Peyer's patch (tissue), 4 donors: Measurements from ENCODE around the gene WHRN. TPM values are rescaled to one million over a fixed set of nuclear protein-coding genes. Genes with fewer than 3 reads are reported as not detected.

Experiments
- DNase-seq, 3 donors: peaks; one replicate each; pipeline ENCODE4 v3.0.0-alpha.2; 2017 to 2019
- H3K27ac ChIP-seq, 4 donors: fragments of 200-600 bp; sonication (generic); one replicate each; pipeline ENCODE4 v1.5.1; 2016 to 2019
- H3K27me3 ChIP-seq, 2 donors: fragments of 200-600 bp; sonication (generic); one replicate each; pipeline ENCODE4 v1.5.1; 2019
- H3K36me3 ChIP-seq, 3 donors: fragments of 200-600 bp; sonication (generic); one replicate each; pipeline ENCODE4 v1.5.1; 2016 to 2019
- H3K4me1 ChIP-seq, 4 donors: fragments of 200-600 bp; sonication (generic); one replicate each; pipeline ENCODE4 v1.5.1; 2016 to 2019
- H3K4me3 ChIP-seq, 4 donors: fragments of 200-600 bp; sonication (generic); 1 replicate in 3 of 4; 2 replicates in 1 of 4; pipeline ENCODE4 v1.5.1; 2016 to 2019; ENCODE audit warnings: mild to moderate bottlenecking in 1 of 4
- H3K9me3 ChIP-seq, 4 donors: fragments of 200-600 bp; sonication (generic); one replicate each; pipeline ENCODE4 v1.5.1; 2016 to 2019; ENCODE audit warnings: mild to moderate bottlenecking in 1 of 4
- POLR2A ChIP-seq, 2 donors: fragments of 450-650 bp; IDR thresholded peaks; one replicate each; pipeline ENCODE4 v1.5.1; 2017; ENCODE audit warnings: antibody characterized with exemption in 2 of 2, mild to moderate bottlenecking in 2 of 2, moderate library complexity in 2 of 2
- total RNA-seq, 4 donors: library from RNA; depleted of rRNA; stranded (reverse); fragments of >200 nt; gene quantifications; one replicate each; pipeline ENCODE4 v1.1.0, GENCODE V29; 2016
- TF ChIP-seq, protein P1 (sequence below), 6 experiments: fragments of 450-650 bp in 4 of 6; fragments of 200-600 bp in 2 of 6; sonication (generic) in 1 of 6; IDR thresholded peaks; one replicate each; pipeline ENCODE4 v1.5.1; 2017 to 2019; ENCODE audit warnings: antibody characterized with exemption in 6 of 6, mild to moderate bottlenecking in 3 of 6, moderate library complexity in 1 of 6

The WHRN gene
- total RNA-seq, 4 donors from 2014 or later: 10.7 to 35.5 (median 15.3) TPM

DNA sequence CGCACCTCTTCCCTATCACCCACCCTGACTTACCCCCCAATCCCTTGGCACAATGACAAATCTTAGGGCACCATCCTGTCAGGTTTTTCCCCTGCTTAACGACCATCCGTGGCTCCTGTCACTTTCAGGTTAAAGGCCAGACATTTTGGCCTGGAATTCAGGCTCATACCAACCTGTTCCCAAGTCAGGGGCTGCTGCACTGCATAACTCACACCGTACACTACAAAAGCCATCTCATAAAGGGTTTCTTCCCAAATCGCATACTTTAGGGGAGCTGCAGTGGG is 110.0 kb downstream of the WHRN start:
- TF ChIP-seq POLR2A (IDR thresholded peaks at IDR 0.05): no peak
- TF ChIP-seq, protein P1, sequence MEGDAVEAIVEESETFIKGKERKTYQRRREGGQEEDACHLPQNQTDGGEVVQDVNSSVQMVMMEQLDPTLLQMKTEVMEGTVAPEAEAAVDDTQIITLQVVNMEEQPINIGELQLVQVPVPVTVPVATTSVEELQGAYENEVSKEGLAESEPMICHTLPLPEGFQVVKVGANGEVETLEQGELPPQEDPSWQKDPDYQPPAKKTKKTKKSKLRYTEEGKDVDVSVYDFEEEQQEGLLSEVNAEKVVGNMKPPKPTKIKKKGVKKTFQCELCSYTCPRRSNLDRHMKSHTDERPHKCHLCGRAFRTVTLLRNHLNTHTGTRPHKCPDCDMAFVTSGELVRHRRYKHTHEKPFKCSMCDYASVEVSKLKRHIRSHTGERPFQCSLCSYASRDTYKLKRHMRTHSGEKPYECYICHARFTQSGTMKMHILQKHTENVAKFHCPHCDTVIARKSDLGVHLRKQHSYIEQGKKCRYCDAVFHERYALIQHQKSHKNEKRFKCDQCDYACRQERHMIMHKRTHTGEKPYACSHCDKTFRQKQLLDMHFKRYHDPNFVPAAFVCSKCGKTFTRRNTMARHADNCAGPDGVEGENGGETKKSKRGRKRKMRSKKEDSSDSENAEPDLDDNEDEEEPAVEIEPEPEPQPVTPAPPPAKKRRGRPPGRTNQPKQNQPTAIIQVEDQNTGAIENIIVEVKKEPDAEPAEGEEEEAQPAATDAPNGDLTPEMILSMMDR (IDR thresholded peaks at IDR 0.05): no peak
- Histone ChIP-seq H3K9me3 (no peaks in the 10 kb centered on the region), H3K27me3 (no peaks in the 10 kb centered on the region), H3K4me1 (peaks cover 0 to 61% (median 29%) of the 10 kb centered on the region in 4 donors), H3K4me3 (no peak overlapping the region), H3K27ac (peak overlapping the region; percentile 3 to 94 (median 37)), H3K36me3 (no peaks in the 10 kb centered on the region)
- no peak for DNase-seq

DNA sequence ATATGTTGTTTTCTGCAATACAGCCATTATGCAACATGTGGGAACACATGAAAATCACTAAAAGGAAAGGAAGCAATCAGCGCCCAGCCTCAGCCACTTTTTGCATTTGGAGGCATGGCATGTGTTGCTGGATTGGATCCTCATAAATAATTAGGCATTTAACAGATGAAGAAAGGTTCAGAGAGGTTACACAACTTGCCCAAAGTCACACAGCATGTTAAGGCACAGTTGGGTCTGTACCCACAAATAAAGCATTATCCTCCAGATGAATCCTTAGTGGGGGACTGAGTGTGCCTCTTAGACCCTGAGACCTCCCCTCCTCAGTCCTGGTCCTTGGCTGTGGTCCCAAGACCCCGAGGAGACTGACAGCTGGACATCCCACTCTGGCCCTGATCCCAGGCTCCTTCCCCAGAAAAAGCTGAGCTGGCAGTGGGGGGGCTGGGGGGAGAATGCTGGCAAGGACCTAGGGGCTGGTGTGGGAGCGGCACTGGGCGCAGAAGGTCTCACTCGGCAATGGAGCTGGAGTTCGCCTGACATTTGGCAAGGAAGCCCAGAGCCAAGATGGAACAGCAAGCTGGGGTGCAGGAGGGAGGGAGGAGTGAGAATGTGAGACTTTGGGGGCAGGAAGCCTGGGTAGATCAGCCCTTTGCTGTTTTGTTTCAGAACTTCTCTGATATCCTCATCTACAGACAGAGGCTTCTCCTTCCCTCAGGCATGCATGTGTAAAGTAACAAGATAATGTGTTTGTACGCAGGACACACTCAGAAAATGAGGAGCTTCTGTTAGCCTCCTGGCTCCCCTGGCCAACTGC is 110.5 kb downstream of the WHRN start:
- H3K9me3 ChIP-seq: no peaks in the 10 kb centered on the region
- peak in 1 of 3 donors; percentile 50 for DNase-seq
- H3K36me3 ChIP-seq: no peaks in the 10 kb centered on the region
- TF ChIP-seq, protein P1 (IDR thresholded peaks at IDR 0.05): no peak
- TF ChIP-seq POLR2A (IDR thresholded peaks at IDR 0.05): no peak
- H3K27ac ChIP-seq: peak overlapping the region; percentile 3 to 94 (median 37)
- H3K4me3 ChIP-seq: no peak overlapping the region
- no peaks in the 10 kb centered on the region for H3K27me3 ChIP-seq
- H3K4me1 ChIP-seq: peaks cover 0 to 66% (median 34%) of the 10 kb centered on the region in 4 donors

DNA sequence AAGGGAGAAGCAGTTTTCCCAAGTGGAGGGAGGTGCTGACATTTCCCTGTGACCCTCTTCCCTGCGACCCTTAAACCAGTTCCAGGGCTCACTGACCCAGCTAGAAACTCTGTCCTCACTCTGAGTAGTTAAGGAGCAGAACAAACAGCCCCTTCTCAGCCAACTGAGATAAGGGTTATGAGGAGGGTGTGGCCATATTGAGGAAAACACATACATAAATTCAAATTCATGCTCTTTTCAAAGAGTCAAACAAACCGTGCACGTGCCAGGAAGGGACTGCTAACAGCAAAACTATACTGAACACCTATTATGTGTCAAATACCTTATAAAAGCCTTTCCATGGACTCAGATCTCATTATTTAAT is 112.5 kb downstream of the WHRN start:
- H3K4me1 ChIP-seq: peaks cover 4 to 77% (median 46%) of the 10 kb centered on the region in 4 donors

GRCh38 chr9:114390952-114391351 is 114.3 kb downstream of the WHRN start:
- Histone ChIP-seq H3K4me1 (peaks cover 4 to 79% (median 43%) of the 10 kb centered on the region in 4 donors), H3K27ac (peak overlapping the region in 2 of 4 donors; percentile 92 to 97), H3K9me3 (no peaks in the 10 kb centered on the region), H3K4me3 (no peak overlapping the region), H3K27me3 (no peaks in the 10 kb centered on the region), H3K36me3 (no peaks in the 10 kb centered on the region)
- DNase-seq: no peak
- TF ChIP-seq, protein P1 (IDR thresholded peaks at IDR 0.05): no peak
- TF ChIP-seq POLR2A (IDR thresholded peaks at IDR 0.05): no peak

More for the DNA sequence above, 112.5 kb downstream of the WHRN start:
- Histone ChIP-seq H3K4me3 (no peak overlapping the region), H3K36me3 (no peaks in the 10 kb centered on the region), H3K9me3 (no peaks in the 10 kb centered on the region), H3K27me3 (no peaks in the 10 kb centered on the region), H3K27ac (peak overlapping the region; percentile 27 to 83 (median 66))
- DNase-seq: no peak
- no peak for TF ChIP-seq POLR2A (IDR thresholded peaks at IDR 0.05)
- TF ChIP-seq, protein P1 (IDR thresholded peaks at IDR 0.05): no peak

- Histone ChIP-seq H3K4me3 (peak overlapping the region in 1 of 4 donors; percentile 15), H3K27ac (peak overlapping the region; percentile 5 to 97 (median 94)), H3K4me1 (peaks cover 4 to 77% (median 40%) of the 10 kb centered on the region in 4 donors), H3K9me3 (no peaks in the 10 kb centered on the region), H3K36me3 (no peaks in the 10 kb centered on the region), H3K27me3 (no peaks in the 10 kb centered on the region)
- DNase-seq: peak; percentile 43 to 73 (median 73)
- TF ChIP-seq, protein P1 (IDR thresholded peaks at IDR 0.05): peak in 1 of 6 experiments; percentile 9
- TF ChIP-seq POLR2A (IDR thresholded peaks at IDR 0.05): no peak
Measured at GRCh38 chr9:114389612-114390368, 115.5 kb downstream of the WHRN start.
